AG04450 (cell line): ENCODE data around the gene PRMT5. TPM values are rescaled to one million over a fixed set of nuclear protein-coding genes. Genes with fewer than 3 reads are reported as not detected.

Experiments used
- CTCF ChIA-PET: fragments of 300-600, 350-600 bp; formaldehyde crosslinking; extraction: SDS; loops from one replicate; lab custom pipeline; 2022; ENCODE audit warnings: antibody characterized with exemption, inconsistent platforms; lab: Charles Lee
- POLR2A ChIA-PET: fragments of 350-600 bp; formaldehyde crosslinking; extraction: SDS; loops from one replicate; lab custom pipeline; 2021; ENCODE audit warnings: antibody characterized with exemption, inconsistent platforms; lab: Yijun Ruan, JAX
- DNase-seq: peaks from one replicate; pipeline ENCODE4 v3.0.0-alpha.2; 2011; ENCODE audit warnings: low read depth, low spot score
- H3K27ac ChIP-seq: one replicate; pipeline ENCODE4 v1.5.1; 2012; ENCODE audit warnings: low read depth, low read length, control low read depth
- H3K27me3 ChIP-seq: one replicate; pipeline ENCODE4 v1.6.0; 2012; ENCODE audit warnings: low read length; ENCODE audit not compliant: control insufficient read depth, insufficient read depth
- H3K4me3 ChIP-seq: 2 replicates; pipeline ENCODE4 v1.5.1; 2011; ENCODE audit warnings: mild to moderate bottlenecking, low read depth, low read length, control low read depth
- H3K9me3 ChIP-seq: 2 replicates; pipeline ENCODE4 v1.5.1; 2012; ENCODE audit warnings: low read length; ENCODE audit not compliant: control insufficient read depth, insufficient read depth
- polyA plus RNA-seq: library from polyadenylated mRNA; depleted of rRNA; stranded (reverse); fragments of >200 nt; gene quantifications from 2 replicates; pipeline ENCODE4 v1.2.3, GENCODE V29; 2011
- TF ChIP-seq, protein P1 (sequence below): IDR thresholded peaks from 2 replicates; pipeline ENCODE4 v1.5.1; 2011; ENCODE audit warnings: low read depth, low read length, control low read depth, inconsistent platforms

PRMT5 gene
- polyA plus RNA-seq, 1 experiment, result 125 TPM

DNA sequence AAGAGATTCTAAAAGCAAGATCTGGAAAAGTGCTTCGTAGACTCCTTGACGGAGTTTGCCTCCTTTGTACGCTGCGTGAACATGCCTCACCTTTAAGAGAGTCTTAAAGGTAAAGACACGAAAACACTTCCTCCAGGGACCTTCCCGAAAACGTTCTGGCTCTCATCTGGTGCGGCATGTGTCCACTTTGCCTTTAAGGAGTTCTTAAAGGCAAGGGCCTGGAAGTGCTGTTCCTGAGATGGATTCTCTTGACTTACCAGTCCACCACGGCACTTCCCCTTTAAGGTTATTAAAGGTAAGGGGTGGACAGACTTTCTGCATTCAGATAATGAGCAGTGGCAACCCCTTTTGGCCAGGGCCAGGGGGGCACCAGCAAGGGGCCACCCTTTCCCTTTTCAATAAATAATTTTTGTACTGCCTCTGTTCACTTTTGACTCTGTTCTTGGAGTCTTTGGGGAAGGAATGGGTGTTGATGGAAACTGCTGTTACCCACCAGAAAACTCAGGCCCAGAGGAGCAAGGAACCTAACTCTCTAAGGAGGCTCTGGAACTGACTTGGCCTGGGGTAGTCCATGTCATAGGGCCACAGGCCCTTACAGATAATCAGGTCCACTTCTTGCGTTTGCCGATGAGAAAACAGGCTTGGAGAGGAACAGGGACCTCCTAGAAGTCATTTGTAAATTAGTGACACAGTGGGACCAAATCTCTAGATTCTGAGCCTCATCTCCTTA lies 41.8 kb downstream of the PRMT5 start:
- H3K4me3 ChIP-seq, result peak overlapping the region; percentile 63
- CTCF ChIA-PET, result interaction anchor here (0.7 to 9.1 kb wide), 6 partner anchors 8 to 330 kb away, joined by 4 to 110 read pairs (median 6); partner anchors contain the start of gene LRP10
- H3K27ac ChIP-seq, result peak overlapping the region; percentile 65
- H3K27me3 ChIP-seq, result no peaks in the 10 kb centered on the region
- TF ChIP-seq, protein P1, sequence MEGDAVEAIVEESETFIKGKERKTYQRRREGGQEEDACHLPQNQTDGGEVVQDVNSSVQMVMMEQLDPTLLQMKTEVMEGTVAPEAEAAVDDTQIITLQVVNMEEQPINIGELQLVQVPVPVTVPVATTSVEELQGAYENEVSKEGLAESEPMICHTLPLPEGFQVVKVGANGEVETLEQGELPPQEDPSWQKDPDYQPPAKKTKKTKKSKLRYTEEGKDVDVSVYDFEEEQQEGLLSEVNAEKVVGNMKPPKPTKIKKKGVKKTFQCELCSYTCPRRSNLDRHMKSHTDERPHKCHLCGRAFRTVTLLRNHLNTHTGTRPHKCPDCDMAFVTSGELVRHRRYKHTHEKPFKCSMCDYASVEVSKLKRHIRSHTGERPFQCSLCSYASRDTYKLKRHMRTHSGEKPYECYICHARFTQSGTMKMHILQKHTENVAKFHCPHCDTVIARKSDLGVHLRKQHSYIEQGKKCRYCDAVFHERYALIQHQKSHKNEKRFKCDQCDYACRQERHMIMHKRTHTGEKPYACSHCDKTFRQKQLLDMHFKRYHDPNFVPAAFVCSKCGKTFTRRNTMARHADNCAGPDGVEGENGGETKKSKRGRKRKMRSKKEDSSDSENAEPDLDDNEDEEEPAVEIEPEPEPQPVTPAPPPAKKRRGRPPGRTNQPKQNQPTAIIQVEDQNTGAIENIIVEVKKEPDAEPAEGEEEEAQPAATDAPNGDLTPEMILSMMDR, result no peak
- DNase-seq, result no peak
- POLR2A ChIA-PET, result interaction anchor here (1.4 kb wide), 1 partner anchor 16 kb away, joined by 5 read pairs; the partner anchor contains the start of gene LRP10
- H3K9me3 ChIP-seq, result no peaks in the 10 kb centered on the region

DNA sequence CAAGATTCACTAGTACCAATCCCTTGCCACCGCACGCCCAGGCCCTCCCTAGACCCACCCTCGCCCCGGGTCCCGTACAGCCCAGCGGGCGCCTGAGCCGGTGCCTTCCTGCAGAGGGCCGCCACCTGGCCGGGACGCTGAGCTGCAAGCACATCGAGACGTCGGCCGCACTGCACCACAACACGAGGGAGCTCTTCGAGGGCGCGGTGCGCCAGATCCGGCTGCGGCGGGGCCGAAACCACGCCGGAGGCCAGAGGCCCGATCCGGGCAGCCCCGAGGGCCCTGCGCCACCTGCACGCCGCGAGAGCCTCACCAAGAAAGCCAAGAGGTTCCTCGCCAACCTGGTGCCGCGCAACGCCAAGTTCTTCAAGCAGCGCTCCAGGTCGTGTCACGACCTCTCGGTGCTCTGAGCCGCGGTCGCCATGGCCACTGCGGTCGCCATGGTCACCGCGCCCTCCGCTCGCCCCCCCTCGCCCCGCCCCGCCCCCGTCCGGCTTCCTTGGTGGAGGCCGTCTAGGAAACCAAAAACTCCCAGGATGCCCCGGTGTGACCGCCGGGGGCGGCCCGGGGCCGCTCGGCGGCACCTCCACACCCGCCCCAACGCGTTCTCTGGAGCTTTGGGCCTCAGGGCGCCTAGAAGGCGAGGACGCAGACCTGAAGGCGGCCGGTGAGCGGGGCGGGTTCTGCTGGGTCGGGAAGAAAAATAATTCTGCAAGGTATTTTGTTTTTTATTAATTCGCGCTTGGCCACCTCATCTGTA lies 42.5 kb downstream of the PRMT5 start:
- DNase-seq, result no peak
- TF ChIP-seq, protein P1, result no peak
- POLR2A ChIA-PET, result interaction anchor here (0.6 kb wide), 1 partner anchor 27 kb away, joined by 3 read pairs; no protein-coding TSS in a partner anchor
- Histone ChIP-seq H3K9me3 (no peaks in the 10 kb centered on the region), H3K27me3 (no peaks in the 10 kb centered on the region), H3K4me3 (peak overlapping the region; percentile 63), H3K27ac (peak overlapping the region; percentile 65)
- CTCF ChIA-PET, result interaction anchor here (0.7 to 9.1 kb wide), 6 partner anchors 9 to 330 kb away, joined by 3 to 110 read pairs (median 4); partner anchors contain the start of gene LRP10

DNA sequence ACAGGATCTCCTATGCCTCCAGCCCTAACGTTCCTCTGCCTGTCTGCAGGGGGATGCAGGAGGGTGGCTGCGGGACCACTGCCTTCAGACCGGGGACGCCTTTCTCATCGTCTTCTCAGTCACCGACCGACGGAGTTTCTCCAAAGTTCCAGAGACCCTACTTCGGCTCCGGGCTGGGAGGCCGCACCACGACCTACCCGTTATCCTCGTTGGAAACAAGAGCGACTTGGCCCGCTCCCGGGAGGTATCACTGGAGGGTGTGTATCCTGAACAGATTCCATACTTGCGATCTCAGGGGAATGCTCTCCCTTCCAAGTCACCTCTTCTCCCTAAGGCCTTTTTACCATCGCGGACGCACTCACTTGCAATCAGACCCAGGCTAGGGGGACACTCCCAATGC lies 43.2 kb downstream of the PRMT5 start:
- DNase-seq, result no peak
- Histone ChIP-seq H3K27ac (no peak overlapping the region), H3K4me3 (no peak overlapping the region), H3K9me3 (no peaks in the 10 kb centered on the region), H3K27me3 (no peaks in the 10 kb centered on the region)
- POLR2A ChIA-PET, result no interaction called here
- TF ChIP-seq, protein P1, result no peak
- CTCF ChIA-PET, result interaction anchor here (0.6 to 9.1 kb wide), 9 partner anchors 10 to 329 kb away, joined by 3 to 110 read pairs (median 4); partner anchors contain the start of gene LRP10

DNA sequence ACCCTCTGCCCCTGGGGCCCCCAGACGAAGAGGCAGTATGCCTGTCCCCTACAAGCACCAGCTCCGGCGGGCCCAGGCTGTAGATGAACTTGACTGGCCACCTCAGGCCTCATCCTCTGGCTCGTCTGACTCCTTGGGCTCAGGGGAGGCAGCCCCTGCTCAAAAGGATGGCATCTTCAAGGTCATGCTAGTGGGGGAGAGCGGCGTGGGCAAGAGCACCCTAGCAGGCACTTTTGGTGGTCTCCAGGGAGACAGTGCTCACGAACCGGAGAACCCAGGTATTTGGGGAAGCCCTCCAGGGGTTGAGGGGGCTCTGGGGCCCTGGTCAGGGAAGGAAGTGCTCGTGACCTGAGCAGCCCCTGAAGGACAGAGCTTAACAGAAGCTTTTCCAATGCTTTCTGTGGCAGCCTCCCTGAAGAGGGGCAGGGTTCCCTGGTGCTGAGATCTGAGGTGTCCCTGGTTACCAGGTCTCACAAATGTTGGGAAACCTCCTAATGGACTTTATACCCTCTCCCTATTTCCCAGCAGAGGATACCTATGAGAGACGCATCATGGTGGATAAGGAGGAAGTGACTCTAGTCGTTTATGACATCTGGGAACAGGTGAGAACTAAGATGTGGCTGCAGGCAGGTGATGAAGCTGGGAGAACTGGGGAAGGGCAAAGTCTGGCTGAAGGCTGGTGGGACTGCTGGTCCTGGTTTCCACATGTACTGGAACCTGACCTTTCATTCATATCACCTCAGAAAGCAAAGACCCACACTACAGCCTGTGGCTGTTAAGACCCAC lies 44.2 kb downstream of the PRMT5 start:
- Histone ChIP-seq H3K27ac (no peak overlapping the region), H3K4me3 (no peak overlapping the region), H3K9me3 (no peaks in the 10 kb centered on the region), H3K27me3 (no peaks in the 10 kb centered on the region)
- TF ChIP-seq, protein P1, result no peak
- DNase-seq, result no peak
- CTCF ChIA-PET, result interaction anchor here (0.7 to 9.1 kb wide), 7 partner anchors 12 to 328 kb away, joined by 3 to 110 read pairs (median 4); partner anchors contain the start of gene LRP10
- POLR2A ChIA-PET, result interaction anchor here (0.6 kb wide), 1 partner anchor 22 kb away, joined by 3 read pairs; no protein-coding TSS in a partner anchor
